Gastroesophageal sphincter (tissue), 4 donors: Measurements from ENCODE around the gene PROB1. TPM values are rescaled to one million over a fixed set of nuclear protein-coding genes. Genes with fewer than 3 reads are reported as not detected.
"Not testable (repeated sequence)": the region's sequence is repeated elsewhere in the genome, so short reads cannot be mapped to it uniquely, and the experiment has no call there.

Experiments used
- ATAC-seq: fragments of 150-250 bp; one replicate; pipeline ENCODE4 v1.9.1; 2016; ENCODE audit warnings: mild to moderate bottlenecking, moderate library complexity
- H3K27ac ChIP-seq, 4 donors: fragments of 200-600 bp; sonication (generic) in 3 of 4; 1 replicate in 3 of 4; 2 replicates in 1 of 4; pipeline ENCODE4 v1.5.1; 2016 to 2019
- H3K27me3 ChIP-seq: fragments of 200-600 bp; sonication (generic); one replicate; pipeline ENCODE4 v1.5.1; 2019
- H3K36me3 ChIP-seq, 2 donors: fragments of 200-600 bp; sonication (generic); one replicate each; pipeline ENCODE4 v1.5.1; 2019; ENCODE audit warnings: control low read depth in 1 of 2
- H3K4me1 ChIP-seq, 3 donors: fragments of 200-600 bp; sonication (generic); 1 replicate in 2 of 3; 2 replicates in 1 of 3; pipeline ENCODE4 v1.5.1; 2016 to 2019; ENCODE audit warnings: control low read depth in 2 of 3
- H3K4me3 ChIP-seq, 2 donors: fragments of 200-600 bp; sonication (generic); one replicate each; pipeline ENCODE4 v1.5.1; 2019; ENCODE audit warnings: mild to moderate bottlenecking in 1 of 2, moderate library complexity in 1 of 2
- H3K9me3 ChIP-seq, 3 donors: fragments of 200-600 bp; sonication (generic); one replicate each; pipeline ENCODE4 v1.5.1; 2017 to 2019; ENCODE audit warnings: control low read depth in 2 of 3
- EP300 ChIP-seq: sonication (generic); formaldehyde crosslinking; IDR thresholded peaks from one replicate; pipeline ENCODE4 v1.6.1; 2017; ENCODE audit warnings: antibody characterized with exemption, mild to moderate bottlenecking
- POLR2A ChIP-seq, 2 donors: fragments of 450-650 bp; IDR thresholded peaks; one replicate each; pipeline ENCODE4 v1.6.1; 2017; ENCODE audit warnings: antibody characterized with exemption in 2 of 2, mild to moderate bottlenecking in 2 of 2, moderate library complexity in 1 of 2
- POLR2AphosphoS5 ChIP-seq: sonication (generic); formaldehyde crosslinking; IDR thresholded peaks from one replicate; pipeline ENCODE4 v1.6.1; 2017; ENCODE audit warnings: antibody characterized with exemption
- WGBS, 2 donors: methylation state at CpG; one replicate each; pipeline ENCODE4 v1.1.5; 2018; ENCODE audit warnings: low coverage in 1 of 2; 5-methylcytosine and 5-hydroxymethylcytosine counted together
- total RNA-seq, 4 donors: library from RNA; depleted of rRNA; stranded (reverse); fragments of >200 nt; gene quantifications; one replicate each; pipeline ENCODE4 v1.1.0, GENCODE V29; 2016
- TF ChIP-seq, protein P1 (sequence below), 4 experiments: fragments of 200-600 bp in 2 of 4; fragments of 450-650 bp in 2 of 4; sonication (generic) in 1 of 4; IDR thresholded peaks; one replicate each; pipeline ENCODE4 v1.5.1; 2017 to 2019; ENCODE audit warnings: antibody characterized with exemption in 4 of 4, mild to moderate bottlenecking in 2 of 4, moderate library complexity in 2 of 4

PROB1 gene, protein sequence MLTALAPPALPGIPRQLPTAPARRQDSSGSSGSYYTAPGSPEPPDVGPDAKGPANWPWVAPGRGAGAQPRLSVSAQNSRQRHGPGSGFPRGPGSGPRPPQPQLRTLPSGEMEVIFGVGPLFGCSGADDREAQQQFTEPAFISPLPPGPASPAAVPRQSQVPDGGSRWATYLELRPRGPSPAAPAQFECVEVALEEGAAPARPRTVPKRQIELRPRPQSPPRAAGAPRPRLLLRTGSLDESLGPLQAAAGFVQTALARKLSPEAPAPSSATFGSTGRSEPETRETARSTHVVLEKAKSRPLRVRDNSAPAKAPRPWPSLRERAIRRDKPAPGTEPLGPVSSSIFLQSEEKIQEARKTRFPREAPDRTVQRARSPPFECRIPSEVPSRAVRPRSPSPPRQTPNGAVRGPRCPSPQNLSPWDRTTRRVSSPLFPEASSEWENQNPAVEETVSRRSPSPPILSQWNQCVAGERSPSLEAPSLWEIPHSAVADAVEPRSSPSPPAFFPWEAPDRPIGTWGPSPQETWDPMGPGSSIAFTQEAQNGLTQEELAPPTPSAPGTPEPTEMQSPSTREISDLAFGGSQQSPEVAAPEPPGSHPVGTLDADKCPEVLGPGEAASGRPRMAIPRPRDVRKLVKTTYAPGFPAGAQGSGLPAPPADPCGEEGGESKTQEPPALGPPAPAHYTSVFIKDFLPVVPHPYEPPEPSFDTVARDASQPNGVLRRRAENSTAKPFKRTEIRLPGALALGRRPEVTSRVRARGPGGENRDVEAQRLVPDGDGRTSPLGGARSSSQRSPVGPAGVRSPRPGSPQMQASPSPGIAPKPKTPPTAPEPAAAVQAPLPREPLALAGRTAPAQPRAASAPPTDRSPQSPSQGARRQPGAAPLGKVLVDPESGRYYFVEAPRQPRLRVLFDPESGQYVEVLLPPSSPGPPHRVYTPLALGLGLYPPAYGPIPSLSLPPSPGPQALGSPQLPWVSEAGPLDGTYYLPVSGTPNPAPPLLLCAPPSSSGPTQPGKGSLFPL
- 1 to 10 TPM; 1.2 to 9.1 (median 4.1) TPM for total RNA-seq

DNA sequence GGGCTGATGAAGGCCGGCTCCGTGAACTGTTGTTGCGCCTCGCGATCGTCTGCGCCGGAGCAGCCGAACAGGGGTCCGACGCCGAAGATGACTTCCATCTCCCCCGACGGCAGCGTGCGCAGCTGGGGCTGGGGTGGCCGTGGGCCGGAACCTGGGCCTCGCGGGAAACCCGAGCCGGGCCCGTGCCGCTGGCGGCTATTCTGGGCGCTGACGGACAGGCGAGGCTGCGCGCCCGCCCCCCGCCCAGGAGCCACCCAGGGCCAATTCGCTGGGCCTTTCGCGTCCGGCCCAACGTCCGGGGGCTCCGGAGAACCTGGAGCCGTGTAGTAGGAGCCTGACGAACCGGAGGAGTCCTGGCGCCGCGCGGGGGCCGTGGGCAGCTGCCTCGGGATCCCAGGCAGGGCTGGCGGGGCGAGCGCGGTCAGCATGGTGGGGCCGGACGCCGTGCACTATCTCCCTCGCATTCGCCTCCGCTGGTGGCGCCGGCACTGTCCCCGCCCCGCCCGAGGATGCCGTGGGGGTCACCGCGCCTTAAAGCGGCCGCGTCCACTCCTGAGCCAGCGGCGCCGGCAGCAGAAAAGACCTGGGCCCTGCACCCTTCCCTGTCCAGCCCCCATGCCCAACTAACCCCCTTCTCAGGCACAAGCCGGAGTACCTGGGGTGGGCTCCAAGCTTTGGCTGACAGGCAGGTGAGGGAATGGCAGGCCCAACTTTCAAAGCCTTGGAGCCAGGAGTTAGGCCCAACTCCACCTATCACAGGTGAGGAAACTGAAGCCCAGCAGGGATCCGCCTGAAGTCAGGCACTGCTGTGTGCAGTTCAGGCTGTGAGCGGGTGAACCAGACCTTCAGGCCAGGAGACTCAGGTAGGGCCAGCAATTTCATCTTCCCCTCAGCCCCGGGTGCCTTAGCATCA, at the start of gene PROB1:
PROB1 (minus strand) TSS at position 451 of the 913 bp plus-strand sequence; CDS start at position 428, 23 bp downstream.
- ATAC-seq, result peak; percentile 63
- TF ChIP-seq EP300 (no peak), POLR2AphosphoS5 (no peak), POLR2A (IDR thresholded peaks at IDR 0.05) (peak in 1 of 2 donors; percentile 6)
- TF ChIP-seq, protein P1, sequence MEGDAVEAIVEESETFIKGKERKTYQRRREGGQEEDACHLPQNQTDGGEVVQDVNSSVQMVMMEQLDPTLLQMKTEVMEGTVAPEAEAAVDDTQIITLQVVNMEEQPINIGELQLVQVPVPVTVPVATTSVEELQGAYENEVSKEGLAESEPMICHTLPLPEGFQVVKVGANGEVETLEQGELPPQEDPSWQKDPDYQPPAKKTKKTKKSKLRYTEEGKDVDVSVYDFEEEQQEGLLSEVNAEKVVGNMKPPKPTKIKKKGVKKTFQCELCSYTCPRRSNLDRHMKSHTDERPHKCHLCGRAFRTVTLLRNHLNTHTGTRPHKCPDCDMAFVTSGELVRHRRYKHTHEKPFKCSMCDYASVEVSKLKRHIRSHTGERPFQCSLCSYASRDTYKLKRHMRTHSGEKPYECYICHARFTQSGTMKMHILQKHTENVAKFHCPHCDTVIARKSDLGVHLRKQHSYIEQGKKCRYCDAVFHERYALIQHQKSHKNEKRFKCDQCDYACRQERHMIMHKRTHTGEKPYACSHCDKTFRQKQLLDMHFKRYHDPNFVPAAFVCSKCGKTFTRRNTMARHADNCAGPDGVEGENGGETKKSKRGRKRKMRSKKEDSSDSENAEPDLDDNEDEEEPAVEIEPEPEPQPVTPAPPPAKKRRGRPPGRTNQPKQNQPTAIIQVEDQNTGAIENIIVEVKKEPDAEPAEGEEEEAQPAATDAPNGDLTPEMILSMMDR (IDR thresholded peaks at IDR 0.05), result no peak

DNA sequence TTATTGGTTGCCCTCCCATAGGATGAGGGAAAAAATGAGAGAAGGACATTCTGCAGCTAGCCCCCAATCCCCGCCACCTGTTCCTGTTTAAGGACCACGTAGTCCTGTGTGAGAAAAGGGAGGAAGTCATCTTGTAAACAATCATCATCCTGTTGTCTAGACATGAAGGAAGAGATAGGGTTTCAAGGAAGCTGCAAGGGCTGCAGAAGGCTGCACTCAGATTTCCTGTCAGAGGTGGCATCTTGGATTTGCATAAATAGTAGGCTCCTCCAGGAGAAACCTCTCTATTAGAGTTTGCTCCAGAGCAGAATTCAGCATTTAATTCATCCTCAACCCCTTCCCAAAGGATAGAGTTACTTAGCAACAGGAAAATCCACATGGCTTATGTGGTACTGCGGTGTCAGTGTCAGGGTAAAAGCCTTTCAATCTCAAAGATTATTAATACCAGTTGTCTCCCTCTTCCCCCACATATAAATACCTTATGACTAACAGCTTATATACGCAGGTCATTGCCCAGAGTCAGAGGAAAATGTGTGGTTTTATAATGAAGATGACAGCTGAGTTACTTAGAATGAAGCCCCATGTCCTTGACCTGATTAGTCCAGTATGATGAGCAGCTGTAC, 49.0 kb upstream of the PROB1 start:
- H3K9me3 ChIP-seq, result no peaks in the 10 kb centered on the region
- TF ChIP-seq, protein P1 (IDR thresholded peaks at IDR 0.05), result no peak
- TF ChIP-seq POLR2A (IDR thresholded peaks at IDR 0.05) (no peak), POLR2AphosphoS5 (no peak), EP300 (no peak)
- no peak overlapping the region for H3K4me3 ChIP-seq
- no peaks in the 10 kb centered on the region for H3K27me3 ChIP-seq
- H3K27ac ChIP-seq, result no peak overlapping the region
- ATAC-seq, result no peak
- H3K36me3 ChIP-seq, result no peaks in the 10 kb centered on the region
- 48 to 70% methylated on average over 2 to 4 of the region's 4 CpGs for WGBS, 2 donors
- peaks cover 0 to 12% (median 0%) of the 10 kb centered on the region in 3 donors for H3K4me1 ChIP-seq

More for the DNA sequence above, at the start of gene PROB1:
- Histone ChIP-seq H3K4me1 (peaks cover 0 to 54% (median 26%) of the 10 kb centered on the region in 3 donors), H3K27ac (peak within 1 kb of the TSS; percentile 41 to 85 (median 82)), H3K4me3 (peak within 1 kb of the TSS; percentile 49 to 63), H3K36me3 (no peaks in the 10 kb centered on the region), H3K9me3 (no peaks in the 10 kb centered on the region), H3K27me3 (peaks cover 35% of the 10 kb centered on the region)
- 100% methylated on average over 2 of the region's 76 CpGs; no CpG with 5 or more reads in 1 of the 2 donors for WGBS, 2 donors

DNA sequence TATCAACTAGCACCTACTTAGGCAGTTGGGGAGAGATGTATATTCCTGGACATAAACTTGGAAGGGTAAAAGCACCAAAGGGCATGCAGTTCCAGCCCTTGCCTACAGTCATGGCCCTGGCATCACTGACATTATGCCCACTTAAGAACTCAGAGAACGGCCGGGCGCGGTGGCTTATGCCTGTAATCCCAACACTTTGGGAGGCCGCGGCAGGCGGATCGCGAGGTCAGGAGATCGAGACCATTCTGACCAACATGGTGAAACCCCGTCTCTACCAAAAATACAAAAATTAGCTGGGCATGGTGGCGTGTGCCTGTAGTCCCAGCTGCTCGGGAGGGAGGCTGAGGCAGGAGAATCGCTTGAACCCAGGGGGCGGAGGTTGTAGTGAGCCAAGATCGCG, 45.5 kb upstream of the PROB1 start:
- not testable (repeated sequence) for ATAC-seq, H3K9me3 ChIP-seq, H3K27me3 ChIP-seq, H3K4me3 ChIP-seq
- 93 to 100% methylated on average over 2 to 9 of the region's 17 CpGs for WGBS, 2 donors
- H3K36me3 ChIP-seq, result peaks cover 0 to 16% of the 10 kb centered on the region in 2 donors
- H3K4me1 ChIP-seq, result peaks cover 0 to 20% (median 4%) of the 10 kb centered on the region in 3 donors
- peak overlapping the region in 2 of 4 donors; percentile 93 to 98 for H3K27ac ChIP-seq

DNA sequence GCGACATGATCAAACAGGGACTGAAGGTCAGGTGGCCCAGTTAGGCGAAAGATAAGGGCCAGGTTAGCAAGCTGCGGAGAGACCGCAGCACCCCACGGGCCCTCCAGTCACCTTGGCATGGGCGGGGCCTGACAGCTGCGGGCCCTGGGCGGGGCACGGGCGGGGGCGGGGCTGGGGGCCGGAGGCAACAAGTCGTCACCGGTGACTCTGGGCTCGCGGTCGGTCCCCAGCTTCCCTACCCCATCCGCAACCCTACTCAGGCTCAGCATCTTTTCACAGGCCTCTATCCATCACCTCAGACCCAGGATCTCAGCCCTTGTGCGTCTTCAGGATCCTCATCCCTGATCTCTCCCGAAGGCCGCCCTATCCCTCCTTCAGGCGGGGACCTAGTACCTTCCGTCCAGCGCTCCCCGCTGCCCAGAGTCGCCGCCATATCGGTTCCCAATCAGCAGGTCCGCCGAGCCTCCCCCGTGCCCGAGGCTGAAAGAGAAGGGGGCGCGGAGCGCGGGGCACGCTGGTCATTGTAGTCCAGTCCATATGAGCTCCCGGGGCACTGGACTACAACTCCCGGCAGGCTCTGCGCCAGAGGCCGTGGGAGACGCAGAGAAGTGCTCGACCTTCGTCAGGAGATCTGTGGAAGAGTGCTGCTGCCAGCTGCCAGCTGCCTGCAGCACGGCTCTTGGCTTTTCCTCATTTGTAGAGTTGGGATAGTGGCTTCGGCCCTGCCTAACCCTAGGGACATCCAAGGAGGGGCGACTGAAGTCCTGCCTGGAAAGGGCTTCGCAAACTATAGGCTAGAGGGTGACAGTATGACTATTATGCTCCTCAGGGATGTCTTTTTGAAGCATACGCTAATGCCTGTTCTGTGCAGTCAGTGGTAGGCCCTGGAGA, 44.4 kb upstream of the PROB1 start, which contains the start of gene DNAJC18:
DNAJC18 (minus strand) TSS at position 513 of the 891 bp plus-strand sequence; CDS start at position 433, 80 bp downstream.
- peak; percentile 60 for TF ChIP-seq POLR2AphosphoS5
- TF ChIP-seq, protein P1 (IDR thresholded peaks at IDR 0.05), result peak in 1 of 4 experiments; percentile 18
- TF ChIP-seq POLR2A (IDR thresholded peaks at IDR 0.05), result peak; percentile 16 to 32
- TF ChIP-seq EP300, result no peak
- H3K27ac ChIP-seq, result peak within 1 kb of the TSS; percentile 92 to 98 (median 94)
- H3K9me3 ChIP-seq, result no peaks in the 10 kb centered on the region
- WGBS, 2 donors, result 0% methylated on average over 1 to 8 of the region's 49 CpGs
- H3K27me3 ChIP-seq, result no peaks in the 10 kb centered on the region
- H3K4me1 ChIP-seq, result peaks cover 0 to 20% (median 4%) of the 10 kb centered on the region in 3 donors
- peaks cover 0 to 27% of the 10 kb centered on the region in 2 donors for H3K36me3 ChIP-seq
- ATAC-seq, result peak; percentile 99
- peak within 1 kb of the TSS; percentile 89 to 93 for H3K4me3 ChIP-seq
